Hippocampal formation (tissue), 2 donors: ENCODE results near the gene GRIFIN.

ENCODE experiments used
- DNase-seq, 2 donors: peaks; one replicate each; lab custom pipeline; 2025; lab: John Stamatoyannopoulos, UW

Gene GRIFIN

GRCh38 chr7:2432910-2433712 is 43.1 kb downstream of the GRIFIN start:
- DNase-seq = no peak

- DNase-seq = no peak
Observed at GRCh38 chr7:2431260-2431867, 44.8 kb downstream of the GRIFIN start.

DNA sequence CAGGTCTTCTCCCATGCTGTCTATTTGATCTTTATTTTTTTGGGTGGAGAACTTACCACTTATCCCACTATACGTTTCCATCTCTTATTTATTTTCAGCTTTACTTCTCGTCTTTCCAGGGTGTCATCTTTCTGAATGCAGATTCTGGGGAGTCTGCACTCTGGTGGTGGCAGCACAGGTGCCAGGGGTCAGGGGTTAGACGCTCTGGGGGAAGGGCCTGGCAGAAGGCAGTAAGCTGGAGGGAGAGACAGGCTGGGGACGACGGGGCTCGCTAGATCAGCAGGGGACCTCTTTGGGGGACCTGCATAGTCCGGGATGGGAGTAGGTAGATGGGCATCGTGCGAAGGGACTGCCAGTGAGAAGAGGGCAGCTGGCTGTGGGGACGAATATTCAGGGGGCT is 50.4 kb downstream of the GRIFIN start:
- DNase-seq = no peak
